Activated CD4-positive, alpha-beta T cell treated with anti-CD3 and anti-CD28 coated beads, Interleukin-2, amount 50 U/mL, for 16 hours (primary cell): ENCODE measurements around the gene ATG5.
A peak's percentile ranks its signal among the peaks of the same experiment; 100 is the strongest.

ENCODE experiments used
- DNase-seq: peaks from one replicate; pipeline ENCODE4 v3.0.0-alpha.2; 2020

Gene ATG5

DNA sequence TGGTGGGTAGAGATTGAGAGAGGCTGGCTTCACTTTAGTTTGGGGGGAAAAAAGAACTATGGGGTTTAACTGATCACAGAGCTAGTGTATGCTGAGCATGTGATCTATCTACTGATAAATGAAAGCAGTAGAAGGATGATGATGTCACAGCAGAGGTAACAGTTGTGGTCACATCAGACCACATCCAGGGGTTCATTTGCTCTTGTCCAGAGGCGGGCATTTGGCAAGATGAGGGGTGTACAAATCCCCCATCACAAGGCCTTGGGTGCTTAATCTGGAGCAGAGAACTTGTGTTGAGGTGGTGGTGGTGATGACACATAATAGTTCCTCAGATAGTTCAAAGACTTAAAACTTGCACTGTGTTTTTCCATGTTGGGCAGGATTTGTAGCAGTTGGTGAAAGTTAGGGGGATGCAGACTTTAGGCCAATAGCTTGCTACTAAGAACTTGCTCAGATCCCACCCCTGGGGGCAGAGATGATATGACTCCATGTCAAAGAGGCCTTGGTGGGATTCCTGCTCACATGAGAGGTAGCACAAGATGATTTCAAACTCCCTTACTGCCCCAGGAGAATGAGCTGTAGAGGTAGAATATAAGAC lies 176.0 kb downstream of the ATG5 start:
- peak; percentile 57 for DNase-seq

DNA sequence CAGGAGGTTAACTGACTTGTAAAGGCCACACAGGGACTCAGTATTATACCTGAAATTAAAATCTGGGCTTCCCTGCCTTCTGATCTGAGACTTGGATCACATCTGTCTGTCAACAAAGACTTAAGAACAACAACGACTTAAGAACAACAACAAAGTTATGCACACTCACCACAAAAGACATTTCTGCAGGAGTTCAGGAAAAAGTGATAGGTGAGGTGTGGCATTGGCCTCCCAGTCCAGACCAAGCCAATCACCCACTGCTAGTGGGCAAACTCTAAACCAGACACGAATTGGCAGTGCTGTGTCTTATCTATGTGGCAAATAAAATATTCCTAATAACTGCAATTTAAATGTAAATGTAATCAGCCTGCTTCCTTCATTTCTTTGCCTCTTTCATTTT lies 178.1 kb downstream of the ATG5 start:
- no peak for DNase-seq

DNA sequence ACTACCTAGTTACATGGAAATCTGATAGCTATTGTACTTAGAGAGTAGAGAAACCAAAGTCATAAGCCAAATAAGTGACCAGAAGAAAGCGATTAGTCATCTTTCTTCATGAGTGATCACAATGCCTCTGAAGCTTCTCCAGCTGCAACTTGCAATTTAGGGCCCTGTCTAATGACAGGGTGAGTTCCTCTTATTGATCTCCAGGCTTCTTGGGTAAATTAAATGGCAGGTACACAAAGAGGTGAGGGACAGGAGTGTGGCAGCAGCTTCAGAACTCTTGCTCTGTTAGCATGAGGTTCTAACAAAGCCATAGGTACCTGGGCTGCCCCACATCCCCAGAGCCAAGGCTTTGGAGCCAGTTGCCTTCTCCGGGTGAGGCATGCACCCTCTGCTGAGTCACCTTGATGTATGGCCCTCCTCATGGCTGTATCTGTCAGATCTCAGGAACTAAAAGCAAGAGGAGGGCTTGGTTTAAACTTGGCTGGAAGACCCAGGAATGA lies 178.7 kb downstream of the ATG5 start:
- no peak for DNase-seq

DNA sequence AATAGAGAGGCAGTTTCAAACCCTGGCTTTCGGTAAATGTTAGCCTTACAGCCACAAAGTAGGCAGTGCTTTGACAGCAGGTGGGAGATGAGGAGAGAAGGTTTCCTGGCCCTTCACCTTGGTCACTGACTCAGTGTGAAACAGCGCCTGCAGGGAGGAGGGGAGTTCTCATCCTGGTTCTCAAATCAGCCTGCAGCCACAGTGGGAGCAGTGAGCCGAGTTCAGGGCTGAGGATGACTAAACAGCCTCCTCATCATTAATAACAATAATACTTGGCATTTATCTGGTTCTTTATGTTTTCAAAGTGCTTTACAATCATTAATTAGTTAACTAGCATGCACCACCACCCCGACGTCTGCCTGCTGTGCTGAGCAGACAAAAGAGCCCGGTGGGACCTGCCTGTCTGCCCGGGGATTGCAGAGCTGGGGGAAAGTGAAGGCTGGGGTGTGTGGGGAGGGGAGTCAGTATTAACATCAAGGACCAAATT lies 179.8 kb downstream of the ATG5 start:
- peak; percentile 81 for DNase-seq

DNA sequence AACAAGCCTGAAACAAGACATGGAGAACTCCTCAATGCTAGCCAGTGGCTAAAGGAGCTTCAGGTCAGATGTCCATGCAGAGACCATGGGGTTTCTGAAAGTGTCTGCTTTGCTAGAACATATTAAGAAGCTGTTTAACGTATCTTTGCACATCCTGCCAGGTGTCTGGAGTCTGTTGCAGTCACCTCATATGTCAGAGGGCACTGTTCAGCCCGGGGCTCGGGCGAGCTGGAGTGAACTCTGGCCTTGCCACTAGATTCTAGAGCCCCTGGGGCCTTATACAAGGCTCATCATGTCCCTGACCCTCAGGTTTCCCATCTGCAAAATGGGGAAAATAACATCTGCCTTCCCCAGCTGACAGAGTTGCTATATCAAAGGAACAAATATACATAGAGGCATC lies 180.4 kb downstream of the ATG5 start:
- no peak for DNase-seq

DNA sequence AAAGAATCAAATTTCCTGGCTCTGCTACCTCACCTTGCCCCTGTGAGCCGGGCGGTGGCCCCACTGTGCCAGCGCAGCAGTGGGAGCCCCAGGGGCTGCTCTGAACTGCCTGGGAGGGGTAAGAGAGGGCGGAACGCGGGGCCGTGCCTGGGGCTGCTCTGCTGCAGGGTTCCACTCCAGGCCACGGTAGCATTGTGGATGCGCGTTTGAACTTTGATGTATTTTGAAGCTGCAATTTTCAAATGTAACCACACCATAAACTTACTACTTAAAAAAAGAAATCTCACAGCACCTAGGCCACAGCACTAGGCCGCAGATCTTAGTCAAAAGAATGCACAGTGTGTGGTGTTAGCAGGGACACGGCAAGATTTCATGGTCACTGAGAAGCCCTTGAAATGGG lies 181.9 kb downstream of the ATG5 start:
- DNase-seq: no peak

DNA sequence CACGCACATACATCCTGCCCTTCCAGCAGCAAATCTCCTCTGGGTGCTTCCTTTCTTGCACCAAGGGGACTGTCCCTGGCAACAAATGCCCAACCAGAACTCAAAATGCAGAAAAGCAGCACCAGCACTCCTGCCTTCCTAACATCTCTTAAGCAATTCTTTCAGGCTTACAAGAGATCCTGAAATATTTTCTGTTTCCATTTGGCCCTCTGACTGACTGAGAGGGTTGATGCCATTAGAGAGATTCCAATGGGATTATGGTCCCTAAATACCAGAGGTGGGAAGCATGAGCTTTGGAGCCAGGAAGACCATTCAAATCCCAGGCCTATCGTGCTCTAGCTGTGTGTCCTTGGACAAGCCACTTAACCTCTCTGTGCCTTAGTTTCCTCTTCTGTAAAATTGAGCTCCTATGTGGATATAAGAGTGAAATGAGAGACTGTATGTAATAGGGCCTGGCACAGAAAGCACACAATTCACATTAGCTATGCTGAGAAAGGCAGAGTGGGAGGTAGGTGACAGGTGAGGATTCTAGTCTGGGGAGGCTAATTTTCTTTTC lies 182.6 kb downstream of the ATG5 start:
- DNase-seq: no peak

DNA sequence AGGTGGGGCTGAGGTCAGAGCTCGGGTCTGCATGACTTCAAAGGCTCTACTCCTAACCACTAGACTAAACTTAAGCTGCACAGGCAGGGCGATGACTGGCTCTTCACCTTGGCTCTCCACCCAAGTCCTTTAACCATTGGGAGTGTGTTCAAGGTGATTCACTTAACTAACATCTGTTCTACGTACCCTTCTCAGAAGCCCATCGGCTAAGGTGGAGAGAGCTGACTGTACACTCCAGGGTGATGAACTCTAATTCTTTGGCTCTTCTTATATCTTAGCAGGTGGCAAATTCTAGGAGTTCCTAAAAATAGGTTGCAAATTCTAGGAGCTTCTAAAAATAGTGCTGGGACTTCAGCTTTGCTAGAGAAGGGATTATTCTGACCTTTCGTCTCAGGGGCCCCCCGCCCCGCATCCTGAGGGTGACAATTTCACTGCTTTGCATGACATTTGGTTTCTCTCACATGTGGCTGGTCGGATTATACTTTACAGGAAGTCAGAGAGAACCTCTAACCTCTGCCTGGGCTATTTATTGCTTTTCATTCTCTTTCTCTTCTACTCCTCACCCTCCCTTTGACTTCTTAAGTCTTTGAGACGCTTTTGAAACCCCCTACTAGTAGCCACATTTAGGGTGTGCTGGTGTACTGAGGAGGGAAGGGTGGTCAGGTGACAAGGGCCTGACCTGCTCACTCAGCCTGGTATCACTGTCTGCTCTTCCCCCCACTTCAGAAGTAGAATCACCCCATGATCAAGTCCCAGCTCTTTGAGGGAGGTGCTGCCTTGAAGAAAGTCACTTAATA lies 183.9 kb downstream of the ATG5 start:
- peak; percentile 64 for DNase-seq

DNA sequence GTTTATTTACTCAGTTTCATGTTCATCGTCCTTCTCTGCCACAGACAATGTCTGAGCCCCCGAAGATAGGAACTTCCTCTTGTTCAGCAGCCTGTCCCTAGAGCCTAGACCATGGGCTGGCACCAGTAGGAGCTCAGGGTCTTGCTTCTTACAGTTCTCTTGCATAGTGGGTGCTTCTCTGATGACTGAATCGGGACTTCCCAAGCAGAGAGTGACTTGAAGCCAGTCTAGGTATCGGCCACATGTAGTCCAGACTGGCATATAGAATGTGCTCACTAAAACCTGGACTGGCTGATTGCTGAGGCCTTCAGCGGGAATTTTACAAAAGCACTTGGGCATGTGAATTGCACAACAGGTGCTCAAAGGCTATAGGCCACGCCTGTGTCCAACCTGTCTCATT lies 187.4 kb downstream of the ATG5 start:
- DNase-seq: no peak

DNA sequence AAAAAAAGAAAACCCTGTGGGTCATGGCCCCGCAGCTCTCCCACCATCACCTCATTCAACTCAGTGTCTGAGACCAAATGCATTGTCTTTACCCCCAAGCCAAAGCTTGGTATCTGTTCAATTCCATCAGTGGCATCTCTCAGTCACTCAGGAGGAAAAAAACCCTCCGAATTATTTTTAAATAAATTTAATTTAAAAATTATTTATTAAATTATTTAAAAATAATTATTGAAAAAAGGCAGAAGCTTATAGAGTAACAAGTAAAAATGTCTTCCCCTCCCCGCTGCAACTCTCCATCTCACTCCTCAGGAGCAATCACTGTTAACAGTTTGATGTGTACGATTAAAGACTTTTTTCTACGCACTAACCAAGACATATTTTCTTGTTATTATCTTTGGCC lies 188.7 kb downstream of the ATG5 start:
- DNase-seq: no peak

DNA sequence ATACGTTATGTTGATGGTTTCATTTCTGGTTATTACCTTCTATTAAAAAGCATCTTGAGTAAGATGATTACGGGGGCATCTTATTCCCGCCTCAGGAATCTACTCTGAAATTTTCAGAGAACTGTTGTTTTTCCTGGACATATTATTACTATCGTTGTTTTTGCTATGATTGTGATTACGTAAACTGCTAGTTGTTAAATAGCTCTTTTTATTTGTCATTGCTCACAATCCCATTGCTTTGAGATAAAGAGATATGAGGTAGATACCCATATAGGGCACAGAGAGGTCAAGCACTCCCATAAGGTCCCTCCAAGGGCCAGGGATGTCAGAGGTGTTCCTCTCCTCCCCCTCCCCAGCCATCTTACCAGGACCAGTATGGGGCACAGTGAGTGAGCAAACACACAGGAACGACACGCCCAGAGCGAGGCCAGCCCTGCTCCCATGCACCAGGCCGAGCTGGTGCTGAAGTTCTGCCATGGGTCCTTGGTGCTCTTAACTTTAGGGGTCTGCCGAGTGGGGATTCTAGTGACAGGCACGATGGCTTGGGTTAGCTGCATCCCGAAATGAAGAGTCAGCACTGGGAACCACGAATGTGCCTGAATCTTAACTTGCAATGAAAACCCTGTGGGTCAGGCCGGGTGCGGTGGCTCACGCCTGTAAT lies 189.5 kb downstream of the ATG5 start:
- no peak for DNase-seq

DNA sequence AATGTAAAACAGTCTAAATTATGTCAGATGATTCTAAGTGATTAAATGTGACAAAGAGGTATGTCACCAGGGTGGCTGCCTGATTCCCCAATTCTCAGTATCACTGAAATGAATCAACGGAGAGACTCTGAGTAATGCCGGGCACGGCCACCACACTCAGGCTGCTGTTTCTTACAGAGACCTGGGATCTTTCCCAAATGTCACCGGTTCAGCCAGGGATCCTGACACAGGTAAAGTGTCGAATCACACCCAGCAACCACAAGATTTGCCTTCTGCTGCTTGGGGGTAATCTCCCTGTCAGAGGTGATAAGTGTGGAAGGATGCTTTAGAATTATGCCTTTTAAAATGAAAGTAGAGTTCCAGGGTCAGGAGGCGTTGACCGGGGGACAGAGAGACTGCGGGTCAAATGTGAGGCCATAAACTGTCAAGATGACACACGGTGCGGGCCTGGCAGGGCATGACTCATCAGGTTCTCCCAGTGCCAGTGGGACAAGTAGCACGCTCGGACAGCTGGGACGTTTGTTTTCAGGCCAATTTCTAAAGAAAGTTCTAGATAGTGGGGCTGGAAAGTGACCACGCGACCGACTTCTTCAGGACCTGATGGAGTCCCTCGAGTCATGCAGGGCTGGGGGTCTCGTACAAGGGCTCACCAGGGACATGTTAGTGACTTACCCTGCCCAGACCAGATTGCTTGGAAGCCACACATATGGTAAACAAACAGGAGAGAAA lies 190.5 kb downstream of the ATG5 start:
- no peak for DNase-seq
